Thyroid gland (tissue), 4 donors: Measurements from ENCODE around the gene TAB2. TPM values are rescaled to one million over a fixed set of nuclear protein-coding genes. Genes with fewer than 3 reads are reported as not detected.
A peak's percentile ranks its signal among the peaks of the same experiment; 100 is the strongest.

Experiments used
- DNase-seq, 2 donors: peaks; one replicate each; pipeline ENCODE4 v3.0.0-alpha.2; 2019
- H3K27ac ChIP-seq, 3 donors: fragments of 200-600 bp; sonication (generic); 1 replicate in 2 of 3; 2 replicates in 1 of 3; pipeline ENCODE4 v1.5.1; 2016 to 2019; ENCODE audit warnings: mild to moderate bottlenecking in 1 of 3, moderate library complexity in 1 of 3
- H3K27me3 ChIP-seq: fragments of 200-600 bp; sonication (generic); one replicate; pipeline ENCODE4 v1.5.1; 2019
- H3K36me3 ChIP-seq, 2 donors: fragments of 200-600 bp; sonication (generic); one replicate each; pipeline ENCODE4 v1.5.1; 2016 to 2019
- H3K4me1 ChIP-seq, 2 donors: fragments of 200-600 bp; sonication (generic); one replicate each; pipeline ENCODE4 v1.5.1; 2017 to 2019
- H3K4me3 ChIP-seq, 3 donors: fragments of 200-600 bp; sonication (generic); replicated peaks in 1 of 3; 1 replicate in 2 of 3; 2 replicates in 1 of 3; pipeline ENCODE4 v1.5.1; 2016; ENCODE audit warnings: mild to moderate bottlenecking in 1 of 3
- H3K9me3 ChIP-seq: fragments of 200-600 bp; sonication (generic); one replicate; pipeline ENCODE4 v1.5.1; 2017
- POLR2A ChIP-seq, 2 donors: fragments of 450-650 bp; IDR thresholded peaks; one replicate each; pipeline ENCODE4 v1.6.1; 2017; ENCODE audit warnings: antibody characterized with exemption in 2 of 2, mild to moderate bottlenecking in 2 of 2, moderate library complexity in 1 of 2
- WGBS, 2 donors: methylation state at CpG; one replicate each; pipeline ENCODE4 v1.1.5; 2017; 5-methylcytosine and 5-hydroxymethylcytosine counted together
- intact Hi-C: fragments of 100-400 bp; cut with DNase I; formaldehyde crosslinking; loops from one replicate; pipeline ENCODE4 v1.15.1; 2023
- total RNA-seq, 4 donors: library from RNA; depleted of rRNA; stranded (reverse); fragments of >200 nt; gene quantifications; one replicate each; pipeline ENCODE4 v1.2.3, GENCODE V29; 2016
- TF ChIP-seq, protein P1 (sequence below), 6 experiments: fragments of 200-600 bp in 3 of 6; fragments of 450-650 bp in 3 of 6; sonication (generic) in 3 of 6; IDR thresholded peaks; one replicate each; pipeline ENCODE4 v1.5.1; 2016 to 2019; ENCODE audit warnings: antibody characterized with exemption in 6 of 6, mild to moderate bottlenecking in 2 of 6, inconsistent platforms in 1 of 6, moderate library complexity in 1 of 6

The TAB2 gene
- total RNA-seq, 4 donors from 2014 or later: 58.5 to 74.3 (median 64.7) TPM

DNA sequence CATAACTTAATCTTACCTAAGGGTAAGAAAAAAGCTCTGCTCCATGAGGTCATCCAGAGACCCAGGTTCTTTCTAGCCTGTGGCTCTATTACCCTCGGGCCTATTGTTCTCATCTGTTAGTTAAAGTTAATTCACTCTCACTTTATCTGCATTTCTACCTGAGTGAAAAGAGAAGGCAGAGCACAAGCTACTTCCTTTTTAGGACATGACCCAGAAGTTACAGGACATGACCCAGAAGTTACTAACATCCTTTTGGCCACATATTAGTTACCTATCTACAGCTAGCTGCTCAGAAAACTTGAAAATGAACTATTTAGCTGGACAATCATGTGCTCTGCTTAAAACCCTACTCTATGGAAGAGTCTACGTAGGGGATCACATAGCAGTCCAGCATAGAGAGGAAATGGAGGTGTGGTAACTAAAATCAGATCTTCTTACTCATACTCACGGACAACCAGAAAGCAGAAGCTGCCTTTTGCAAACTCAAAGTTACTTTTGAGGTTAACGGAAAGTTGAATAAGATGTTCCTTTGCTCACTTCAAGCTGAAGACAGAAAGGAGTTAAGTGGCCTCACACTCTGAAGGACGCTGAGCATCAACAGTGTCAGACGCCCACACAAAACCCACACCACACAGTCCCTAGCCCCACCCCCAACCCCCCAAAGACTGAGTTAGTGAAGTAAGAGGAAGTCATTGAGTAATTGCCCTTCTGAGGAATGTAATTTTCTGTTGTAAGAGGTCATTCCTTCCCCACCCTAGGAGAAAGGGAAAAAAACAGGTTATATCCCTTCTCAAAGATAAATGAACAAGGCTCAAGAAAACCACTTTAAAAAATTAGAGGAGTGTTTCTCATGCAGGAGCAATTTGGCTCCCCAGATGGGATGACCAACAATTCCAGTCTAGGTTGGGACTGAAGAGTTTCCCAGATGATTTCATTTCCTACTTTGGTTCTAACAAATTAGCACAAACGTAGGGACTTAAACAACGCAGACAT lies 45.9 kb upstream of the TAB2 start:
- no peaks in the 10 kb centered on the region for H3K36me3 ChIP-seq
- peaks cover 3 to 7% of the 10 kb centered on the region in 2 donors for H3K4me1 ChIP-seq
- H3K27me3 ChIP-seq: no peaks in the 10 kb centered on the region
- DNase-seq: no peak
- no peak overlapping the region for H3K27ac ChIP-seq
- 85 to 89% methylated on average over 8 of the region's 8 CpGs for WGBS, 2 donors
- no peak overlapping the region for H3K4me3 ChIP-seq
- intact Hi-C loops: no loop called here
- H3K9me3 ChIP-seq: no peaks in the 10 kb centered on the region
- TF ChIP-seq, protein P1, sequence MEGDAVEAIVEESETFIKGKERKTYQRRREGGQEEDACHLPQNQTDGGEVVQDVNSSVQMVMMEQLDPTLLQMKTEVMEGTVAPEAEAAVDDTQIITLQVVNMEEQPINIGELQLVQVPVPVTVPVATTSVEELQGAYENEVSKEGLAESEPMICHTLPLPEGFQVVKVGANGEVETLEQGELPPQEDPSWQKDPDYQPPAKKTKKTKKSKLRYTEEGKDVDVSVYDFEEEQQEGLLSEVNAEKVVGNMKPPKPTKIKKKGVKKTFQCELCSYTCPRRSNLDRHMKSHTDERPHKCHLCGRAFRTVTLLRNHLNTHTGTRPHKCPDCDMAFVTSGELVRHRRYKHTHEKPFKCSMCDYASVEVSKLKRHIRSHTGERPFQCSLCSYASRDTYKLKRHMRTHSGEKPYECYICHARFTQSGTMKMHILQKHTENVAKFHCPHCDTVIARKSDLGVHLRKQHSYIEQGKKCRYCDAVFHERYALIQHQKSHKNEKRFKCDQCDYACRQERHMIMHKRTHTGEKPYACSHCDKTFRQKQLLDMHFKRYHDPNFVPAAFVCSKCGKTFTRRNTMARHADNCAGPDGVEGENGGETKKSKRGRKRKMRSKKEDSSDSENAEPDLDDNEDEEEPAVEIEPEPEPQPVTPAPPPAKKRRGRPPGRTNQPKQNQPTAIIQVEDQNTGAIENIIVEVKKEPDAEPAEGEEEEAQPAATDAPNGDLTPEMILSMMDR (IDR thresholded peaks at IDR 0.05): no peak
- TF ChIP-seq POLR2A (IDR thresholded peaks at IDR 0.05): no peak

DNA sequence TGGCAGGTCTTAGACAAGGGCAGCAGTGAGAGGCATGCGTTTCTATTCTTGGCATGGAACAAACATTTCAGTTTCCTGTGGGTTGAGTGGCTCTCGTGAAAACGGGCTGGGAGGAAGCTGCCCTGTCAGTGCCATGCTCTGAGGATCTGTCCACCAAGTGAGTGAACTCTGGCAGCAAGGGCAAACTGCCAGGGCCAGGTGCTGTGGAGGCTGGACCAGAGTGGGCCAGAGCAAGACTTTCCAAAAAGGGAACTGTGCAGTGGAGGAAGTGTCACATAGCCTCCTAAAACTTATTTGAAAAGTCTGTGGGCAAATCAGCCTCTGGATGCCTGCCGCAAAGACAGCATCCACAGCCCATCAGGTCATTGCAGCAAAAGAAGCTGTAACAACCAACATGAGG lies 44.2 kb upstream of the TAB2 start:
- H3K27me3 ChIP-seq: no peaks in the 10 kb centered on the region
- DNase-seq: peak; percentile 55 to 67
- no peak overlapping the region for H3K27ac ChIP-seq
- TF ChIP-seq, protein P1 (IDR thresholded peaks at IDR 0.05): no peak
- TF ChIP-seq POLR2A (IDR thresholded peaks at IDR 0.05): no peak
- 36 to 41% methylated on average over 4 of the region's 4 CpGs for WGBS, 2 donors
- intact Hi-C loops: no loop called here
- no peak overlapping the region for H3K4me3 ChIP-seq
- H3K4me1 ChIP-seq: peaks cover 3 to 7% of the 10 kb centered on the region in 2 donors
- no peaks in the 10 kb centered on the region for H3K9me3 ChIP-seq
- H3K36me3 ChIP-seq: no peaks in the 10 kb centered on the region

DNA sequence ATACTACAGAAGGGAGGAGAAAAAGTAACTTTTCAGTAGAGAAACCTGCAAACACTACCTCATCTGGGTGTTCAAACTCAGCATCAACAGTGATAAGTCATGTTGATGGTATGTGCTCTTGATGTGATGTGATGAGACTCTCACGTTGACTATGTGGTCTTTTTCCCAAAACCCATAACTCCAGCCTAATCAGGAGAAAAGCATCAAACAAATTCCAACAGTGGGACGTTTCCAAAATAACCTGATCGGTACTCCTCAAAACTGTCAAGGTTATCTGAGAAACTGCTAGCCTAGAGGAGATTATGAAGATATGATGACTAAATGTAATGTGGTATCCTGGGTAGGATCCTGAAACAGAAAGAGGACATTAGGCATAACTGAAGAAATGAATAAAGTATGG lies 41.9 kb upstream of the TAB2 start:
- DNase-seq: no peak
- WGBS, 2 donors: 91 to 98% methylated on average over 3 of the region's 3 CpGs
- Histone ChIP-seq H3K27ac (no peak overlapping the region), H3K36me3 (no peaks in the 10 kb centered on the region), H3K4me1 (peaks cover 3 to 7% of the 10 kb centered on the region in 2 donors), H3K27me3 (no peaks in the 10 kb centered on the region), H3K9me3 (no peaks in the 10 kb centered on the region), H3K4me3 (no peak overlapping the region)
- TF ChIP-seq, protein P1 (IDR thresholded peaks at IDR 0.05): no peak
- no peak for TF ChIP-seq POLR2A (IDR thresholded peaks at IDR 0.05)
- intact Hi-C loops: no loop called here

DNA sequence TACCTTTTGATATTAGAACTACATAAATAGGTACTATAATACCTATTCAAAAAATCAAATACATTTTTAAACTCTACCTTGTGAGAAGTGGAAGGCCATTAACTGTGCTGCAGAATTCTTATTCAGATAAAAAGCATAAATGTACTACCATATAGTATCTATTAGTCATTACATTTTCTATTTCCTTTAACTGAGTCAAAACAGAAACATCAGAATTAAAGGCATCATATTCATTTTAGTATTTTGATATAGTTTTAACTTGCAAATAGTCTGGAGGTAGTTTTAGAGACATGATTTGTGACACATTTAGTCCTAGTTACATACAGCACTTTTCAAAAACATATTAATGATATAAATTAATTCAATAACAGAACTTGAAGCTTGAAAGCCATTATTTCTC lies 39.9 kb upstream of the TAB2 start:
- Histone ChIP-seq H3K9me3 (no peaks in the 10 kb centered on the region), H3K27me3 (no peaks in the 10 kb centered on the region), H3K27ac (no peak overlapping the region), H3K4me3 (no peak overlapping the region), H3K4me1 (peaks cover 3 to 7% of the 10 kb centered on the region in 2 donors), H3K36me3 (no peaks in the 10 kb centered on the region)
- no peak for DNase-seq
- TF ChIP-seq, protein P1 (IDR thresholded peaks at IDR 0.05): no peak
- TF ChIP-seq POLR2A (IDR thresholded peaks at IDR 0.05): no peak
- intact Hi-C loops: no loop called here

DNA sequence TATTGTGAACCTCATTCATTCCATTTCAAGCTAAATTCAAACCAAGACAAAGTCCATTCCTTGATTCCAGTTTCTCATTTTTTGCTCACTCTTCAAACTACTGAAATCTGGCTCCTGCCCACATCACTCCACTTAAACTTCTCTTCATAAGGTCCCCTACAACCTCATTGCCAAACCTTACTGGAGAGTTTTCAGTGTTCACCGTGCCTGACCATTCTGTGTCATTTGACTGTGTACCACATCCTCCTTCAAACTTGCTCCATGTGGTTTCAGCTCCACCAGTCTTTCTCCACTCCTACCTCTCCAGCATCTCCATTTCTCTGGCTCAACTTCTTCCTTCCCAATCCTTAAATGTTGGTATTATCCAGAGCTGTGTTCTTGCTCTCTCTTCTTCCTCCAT lies 38.5 kb upstream of the TAB2 start:
- TF ChIP-seq, protein P1 (IDR thresholded peaks at IDR 0.05): no peak
- no peak for TF ChIP-seq POLR2A (IDR thresholded peaks at IDR 0.05)
- Histone ChIP-seq H3K4me3 (no peak overlapping the region), H3K27ac (no peak overlapping the region), H3K27me3 (no peaks in the 10 kb centered on the region), H3K4me1 (peaks cover 3 to 7% of the 10 kb centered on the region in 2 donors), H3K9me3 (no peaks in the 10 kb centered on the region), H3K36me3 (no peaks in the 10 kb centered on the region)
- 29 to 50% methylated on average over 1 of the region's 1 CpG for WGBS, 2 donors
- intact Hi-C loops: no loop called here
- DNase-seq: peak; percentile 33 to 36
